A549 (cell line): ENCODE data around the gene POLR3B. TPM values are rescaled to one million over a fixed set of nuclear protein-coding genes. Genes with fewer than 3 reads are reported as not detected.

Experiments used
- ATAC-seq, 2 experiments: fragments of 200-7000 bp in 1 of 2; fragments of >200 bp in 1 of 2; cut with Nextera tagmentation in 1 of 2; cut with Tn5 transposase in 1 of 2; 3 replicates each; pipeline versions ENCODE4 v1.8.0 to v1.9.1; 2018 to 2020; ENCODE audit warnings: mild to moderate bottlenecking in 1 of 2, moderate library complexity in 1 of 2
- CTCF ChIA-PET: fragments of 300-600 bp; sonication (Branson Sonifier 250); formaldehyde crosslinking; extraction: SDS; loops from one replicate; lab custom pipeline; 2021; ENCODE audit warnings: antibody characterized with exemption, inconsistent platforms; lab: Yijun Ruan, JAX
- POLR2A ChIA-PET: fragments of 350-600 bp; formaldehyde crosslinking; extraction: SDS; loops from one replicate; lab custom pipeline; 2021; ENCODE audit warnings: antibody characterized with exemption, inconsistent platforms; lab: Yijun Ruan, JAX
- DNase-seq, 2 experiments: peaks; one replicate each; pipeline versions ENCODE4 v3.0.0 to v3.0.0-alpha.2; 2011 to 2016; ENCODE audit warnings: low read depth in 1 of 2, low spot score in 1 of 2
- FAIRE-seq: peaks from 2 replicates; lab custom pipeline; 2011; peaks lifted over from hg19 to GRCh38; lab: Jason Lieb, UNC
- H3K27ac ChIP-seq, 2 experiments: fragments of >200 bp; sonication (Bioruptor Twin); formaldehyde crosslinking; 3 replicates each; pipeline ENCODE4 v1.5.1; 2016 to 2017
- H3K4me1 ChIP-seq: fragments of >200 bp; sonication (Bioruptor Twin); formaldehyde crosslinking; 3 replicates; pipeline ENCODE4 v1.6.1; 2016
- H3K4me2 ChIP-seq: fragments of >200 bp; sonication (Bioruptor Twin); formaldehyde crosslinking; 3 replicates; pipeline ENCODE4 v1.6.1; 2016
- H3K4me3 ChIP-seq: fragments of >200 bp; sonication (Bioruptor Twin); formaldehyde crosslinking; 3 replicates; pipeline ENCODE4 v1.5.1; 2016
- H3K9me3 ChIP-seq: fragments of >200 bp; sonication (Bioruptor Twin); formaldehyde crosslinking; 3 replicates; pipeline ENCODE4 v1.6.1; 2016
- BHLHE40 ChIP-seq: IDR thresholded peaks from 2 replicates; pipeline ENCODE4 v1.6.1; 2012; ENCODE audit warnings: low read depth, low read length, inconsistent platforms
- CBX2 ChIP-seq: fragments of 200-600 bp; sonication (generic); IDR thresholded peaks from 2 replicates; pipeline ENCODE4 v1.6.1; 2016; ENCODE audit warnings: low read depth, mild to moderate bottlenecking, borderline replicate concordance
- FOSL2 ChIP-seq, 2 experiments: fragments of 450-650 bp in 1 of 2; fragments of >200 bp in 1 of 2; sonication (Bioruptor Twin) in 1 of 2; formaldehyde crosslinking; IDR thresholded peaks; 2 replicates each; pipeline versions ENCODE4 v1.5.0 to v1.6.1; 2016 to 2020; ENCODE audit warnings: mild to moderate bottlenecking in 1 of 2, moderate library complexity in 1 of 2
- FOXS1 ChIP-seq: fragments of 250-450 bp; sonication (Bioruptor Pico); IDR thresholded peaks from 2 replicates; pipeline ENCODE4 v1.5.0; 2020; ENCODE audit warnings: mild to moderate bottlenecking, moderate library complexity
- HEYL ChIP-seq: fragments of 250-450 bp; sonication (Bioruptor Pico); IDR thresholded peaks from 2 replicates; pipeline ENCODE4 v1.8.0; 2021; ENCODE audit warnings: mild to moderate bottlenecking, moderate library complexity
- HOXA7 ChIP-seq: fragments of 250-450 bp; sonication (Bioruptor Pico); IDR thresholded peaks from 2 replicates; pipeline ENCODE4 v1.5.0; 2020; ENCODE audit warnings: mild to moderate bottlenecking, moderate library complexity
- JUNB ChIP-seq: fragments of >200 bp; sonication (Bioruptor Twin); formaldehyde crosslinking; IDR thresholded peaks from 2 replicates; pipeline ENCODE4 v1.6.1; 2016
- KDM1A ChIP-seq: fragments of 200-600 bp; sonication (generic); IDR thresholded peaks from 2 replicates; pipeline ENCODE4 v1.6.1; 2016; ENCODE audit warnings: low read depth, mild to moderate bottlenecking
- KDM5A ChIP-seq: fragments of 200-600 bp; sonication (generic); IDR thresholded peaks from 2 replicates; pipeline ENCODE4 v1.6.1; 2016; ENCODE audit warnings: antibody characterized with exemption, mild to moderate bottlenecking
- NR3C1 ChIP-seq: fragments of >200 bp; sonication (Bioruptor Twin); formaldehyde crosslinking; IDR thresholded peaks from 3 replicates; pipeline ENCODE4 v1.6.1; 2017
- PHF8 ChIP-seq: fragments of 200-600 bp; sonication (generic); IDR thresholded peaks from 2 replicates; pipeline ENCODE4 v1.6.1; 2016; ENCODE audit warnings: low read depth, mild to moderate bottlenecking, antibody characterized with exemption, moderate library complexity, borderline replicate concordance
- POLR2AphosphoS2 ChIP-seq: conservative IDR thresholded peaks from 2 replicates; pipeline ENCODE4 v1.6.1; 2012; ENCODE audit warnings: low read length, improper control_type of control experiment, inconsistent platforms
- RCOR1 ChIP-seq: fragments of 150-350 bp; IDR thresholded peaks from 2 replicates; pipeline ENCODE4 v1.6.1; 2014; ENCODE audit warnings: antibody characterized with exemption, low read length, low read depth
- RNF2 ChIP-seq: fragments of 200-600 bp; sonication (generic); IDR thresholded peaks from 2 replicates; pipeline ENCODE4 v1.6.1; 2016; ENCODE audit warnings: low read depth, mild to moderate bottlenecking, antibody characterized with exemption, moderate library complexity, borderline replicate concordance
- SREBF2 ChIP-seq: fragments of 450-650 bp; IDR thresholded peaks from 2 replicates; pipeline ENCODE4 v1.6.1; 2014; ENCODE audit warnings: mild to moderate bottlenecking, moderate library complexity
- TP53 ChIP-seq: fragments of 250-450 bp; sonication (Bioruptor Pico); IDR thresholded peaks from 2 replicates; pipeline ENCODE4 v1.5.0; 2021; ENCODE audit warnings: mild to moderate bottlenecking, moderate library complexity
- ZFP36 ChIP-seq: fragments of 450-650 bp; IDR thresholded peaks from 2 replicates; pipeline ENCODE4 v1.6.1; 2014; ENCODE audit warnings: borderline replicate concordance; ENCODE audit not compliant: partially characterized antibody
- ZNF302 ChIP-seq: fragments of 250-450 bp; sonication (Bioruptor Pico); IDR thresholded peaks from 2 replicates; pipeline ENCODE4 v1.9.0; 2021; ENCODE audit warnings: inconsistent platforms, mild to moderate bottlenecking, moderate library complexity
- WGBS: methylation state at CpG from one replicate; pipeline ENCODE4 v1.1.6; 2017; ENCODE audit errors: missing lambda C conversion rate; 5-methylcytosine and 5-hydroxymethylcytosine counted together
- polyA plus RNA-seq, 4 experiments: library from polyadenylated mRNA; depleted of rRNA in 3 of 4; stranded (reverse); fragments of >200 nt; fragmentation: RNase III in 1 of 4; extraction: RNeasy Plus Mini Kit Qiagen cat#74134 plus additional on column Dnase treatment in 1 of 4; gene quantifications; 2 replicates in 3 of 4; 3 replicates in 1 of 4; pipeline ENCODE4 v1.2.3, GENCODE V29; 2011 to 2017
- TF ChIP-seq, protein P1 (sequence below): fragments of 200-600 bp; sonication (generic); IDR thresholded peaks from 2 replicates; pipeline ENCODE4 v1.6.1; 2016; ENCODE audit warnings: antibody characterized with exemption, mild to moderate bottlenecking, moderate library complexity
- TF ChIP-seq, protein P2 (sequence below): fragments of 150-350 bp; IDR thresholded peaks from 2 replicates; pipeline ENCODE4 v1.6.1; 2014; ENCODE audit warnings: low read depth, mild to moderate bottlenecking, low read length
- TF ChIP-seq, protein P3 (sequence below): fragments of 250-450 bp; sonication (Bioruptor Pico); IDR thresholded peaks from 2 replicates; pipeline ENCODE4 v1.5.0; 2020; ENCODE audit warnings: low read depth, mild to moderate bottlenecking, moderate library complexity
- TF ChIP-seq, protein P4 (sequence below): IDR thresholded peaks from 2 replicates; pipeline ENCODE4 v1.6.1; 2012
- TF ChIP-seq, protein P5 (sequence below): fragments of 450-650 bp; IDR thresholded peaks from 2 replicates; pipeline ENCODE4 v1.6.1; 2014; ENCODE audit warnings: antibody characterized with exemption

POLR3B gene
- polyA plus RNA-seq, 2 of the 4 experiments (the other 2 are of a cell fraction) = 5.4 to 10.7 TPM

DNA sequence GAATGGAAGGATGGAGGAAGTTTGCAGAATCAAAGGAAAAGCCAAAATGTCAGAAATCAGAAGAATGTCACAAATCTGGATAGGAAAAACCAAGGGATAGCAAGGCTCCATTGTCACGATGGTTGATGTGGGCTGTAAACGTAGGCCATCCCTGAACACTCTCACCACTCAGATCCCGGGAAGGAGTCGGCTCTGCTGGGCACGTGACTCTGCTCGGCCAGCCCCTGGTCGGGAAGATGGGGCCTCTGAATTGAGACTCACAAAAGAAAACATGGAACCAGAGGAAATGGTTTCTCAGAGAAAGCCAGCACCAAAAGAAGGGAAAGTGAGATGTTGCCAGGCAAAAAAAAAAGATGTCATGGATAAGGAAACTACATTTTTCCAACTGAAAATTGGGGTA, 28.8 kb upstream of the POLR3B start:
- POLR2A ChIA-PET = no interaction called here
- no peak for ATAC-seq
- no peak overlapping the region for H3K27ac ChIP-seq

DNA sequence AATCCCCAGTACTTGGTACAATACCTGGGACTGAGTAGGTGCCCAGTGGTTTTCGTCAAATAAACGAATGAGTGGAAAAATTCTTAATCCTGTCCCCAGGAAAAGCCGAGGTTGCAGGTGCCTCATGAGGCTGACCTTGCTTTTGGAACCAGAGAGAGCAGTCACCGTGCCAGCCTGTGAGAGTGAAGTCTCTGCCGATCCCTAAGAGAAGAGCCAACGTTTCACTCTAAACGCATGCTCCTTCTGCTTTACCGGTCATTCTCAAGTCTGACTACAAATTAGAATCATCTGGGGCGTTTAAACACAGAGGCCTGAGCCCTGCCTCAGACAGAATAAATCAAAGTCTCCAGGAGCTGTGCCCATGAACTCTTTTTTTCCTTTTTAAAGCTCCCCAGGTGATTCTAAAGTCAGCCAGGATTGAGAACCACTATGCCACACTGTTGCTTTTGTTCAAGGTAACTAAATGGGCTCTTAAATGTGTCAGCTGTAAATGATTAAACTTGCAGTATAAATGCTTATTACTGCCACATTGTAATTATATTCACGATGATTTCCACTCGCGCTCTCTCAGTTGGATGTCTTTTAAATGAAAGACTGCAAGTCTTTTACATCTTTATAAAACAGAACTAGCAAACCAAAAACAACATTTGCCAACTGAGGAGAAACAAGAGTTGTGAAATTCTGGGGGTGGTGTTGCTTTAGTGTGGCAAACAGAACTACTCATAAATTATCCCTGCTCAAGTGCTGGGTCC, 28.1 kb upstream of the POLR3B start:
- 86% methylated on average over 12 of the region's 12 CpGs for WGBS
- ATAC-seq (no peak), FAIRE-seq (no peak), DNase-seq (no peak)
- ChIA-PET CTCF (interaction anchor here (1.1 to 2.8 kb wide), 3 partner anchors 16 to 28 kb away, joined by 3 to 8 read pairs (median 7); partner anchors contain the start of gene POLR3B), POLR2A (no interaction called here)
- H3K4me1 ChIP-seq = no peaks in the 10 kb centered on the region
- H3K4me2 ChIP-seq = no peak overlapping the region
- H3K4me3 ChIP-seq = no peak overlapping the region
- TF ChIP-seq FOSL2 (IDR thresholded peaks at IDR 0.05) = no peak
- TF ChIP-seq FOSL2 (CRISPR knock-in tag; IDR thresholded peaks at IDR 0.05) = no peak
- TF ChIP-seq PHF8 = no peak
- TF ChIP-seq ZNF302 (CRISPR knock-in tag) = no peak
- TF ChIP-seq, protein P1, sequence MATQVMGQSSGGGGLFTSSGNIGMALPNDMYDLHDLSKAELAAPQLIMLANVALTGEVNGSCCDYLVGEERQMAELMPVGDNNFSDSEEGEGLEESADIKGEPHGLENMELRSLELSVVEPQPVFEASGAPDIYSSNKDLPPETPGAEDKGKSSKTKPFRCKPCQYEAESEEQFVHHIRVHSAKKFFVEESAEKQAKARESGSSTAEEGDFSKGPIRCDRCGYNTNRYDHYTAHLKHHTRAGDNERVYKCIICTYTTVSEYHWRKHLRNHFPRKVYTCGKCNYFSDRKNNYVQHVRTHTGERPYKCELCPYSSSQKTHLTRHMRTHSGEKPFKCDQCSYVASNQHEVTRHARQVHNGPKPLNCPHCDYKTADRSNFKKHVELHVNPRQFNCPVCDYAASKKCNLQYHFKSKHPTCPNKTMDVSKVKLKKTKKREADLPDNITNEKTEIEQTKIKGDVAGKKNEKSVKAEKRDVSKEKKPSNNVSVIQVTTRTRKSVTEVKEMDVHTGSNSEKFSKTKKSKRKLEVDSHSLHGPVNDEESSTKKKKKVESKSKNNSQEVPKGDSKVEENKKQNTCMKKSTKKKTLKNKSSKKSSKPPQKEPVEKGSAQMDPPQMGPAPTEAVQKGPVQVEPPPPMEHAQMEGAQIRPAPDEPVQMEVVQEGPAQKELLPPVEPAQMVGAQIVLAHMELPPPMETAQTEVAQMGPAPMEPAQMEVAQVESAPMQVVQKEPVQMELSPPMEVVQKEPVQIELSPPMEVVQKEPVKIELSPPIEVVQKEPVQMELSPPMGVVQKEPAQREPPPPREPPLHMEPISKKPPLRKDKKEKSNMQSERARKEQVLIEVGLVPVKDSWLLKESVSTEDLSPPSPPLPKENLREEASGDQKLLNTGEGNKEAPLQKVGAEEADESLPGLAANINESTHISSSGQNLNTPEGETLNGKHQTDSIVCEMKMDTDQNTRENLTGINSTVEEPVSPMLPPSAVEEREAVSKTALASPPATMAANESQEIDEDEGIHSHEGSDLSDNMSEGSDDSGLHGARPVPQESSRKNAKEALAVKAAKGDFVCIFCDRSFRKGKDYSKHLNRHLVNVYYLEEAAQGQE = no peak
- TF ChIP-seq, protein P2, sequence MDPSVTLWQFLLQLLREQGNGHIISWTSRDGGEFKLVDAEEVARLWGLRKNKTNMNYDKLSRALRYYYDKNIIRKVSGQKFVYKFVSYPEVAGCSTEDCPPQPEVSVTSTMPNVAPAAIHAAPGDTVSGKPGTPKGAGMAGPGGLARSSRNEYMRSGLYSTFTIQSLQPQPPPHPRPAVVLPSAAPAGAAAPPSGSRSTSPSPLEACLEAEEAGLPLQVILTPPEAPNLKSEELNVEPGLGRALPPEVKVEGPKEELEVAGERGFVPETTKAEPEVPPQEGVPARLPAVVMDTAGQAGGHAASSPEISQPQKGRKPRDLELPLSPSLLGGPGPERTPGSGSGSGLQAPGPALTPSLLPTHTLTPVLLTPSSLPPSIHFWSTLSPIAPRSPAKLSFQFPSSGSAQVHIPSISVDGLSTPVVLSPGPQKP = no peak
- TF ChIP-seq HEYL (CRISPR knock-in tag) = no peak
- TF ChIP-seq, protein P3, sequence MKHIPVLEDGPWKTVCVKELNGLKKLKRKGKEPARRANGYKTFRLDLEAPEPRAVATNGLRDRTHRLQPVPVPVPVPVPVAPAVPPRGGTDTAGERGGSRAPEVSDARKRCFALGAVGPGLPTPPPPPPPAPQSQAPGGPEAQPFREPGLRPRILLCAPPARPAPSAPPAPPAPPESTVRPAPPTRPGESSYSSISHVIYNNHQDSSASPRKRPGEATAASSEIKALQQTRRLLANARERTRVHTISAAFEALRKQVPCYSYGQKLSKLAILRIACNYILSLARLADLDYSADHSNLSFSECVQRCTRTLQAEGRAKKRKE (CRISPR knock-in tag) = no peak
- TF ChIP-seq RCOR1 = no peak
- TF ChIP-seq HOXA7 (CRISPR knock-in tag) = no peak
- TF ChIP-seq, protein P4, sequence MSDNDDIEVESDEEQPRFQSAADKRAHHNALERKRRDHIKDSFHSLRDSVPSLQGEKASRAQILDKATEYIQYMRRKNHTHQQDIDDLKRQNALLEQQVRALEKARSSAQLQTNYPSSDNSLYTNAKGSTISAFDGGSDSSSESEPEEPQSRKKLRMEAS = no peak
- no peak for TF ChIP-seq KDM5A
- no peak for TF ChIP-seq TP53 (CRISPR knock-in tag)
- no peak for TF ChIP-seq SREBF2
- no peak for TF ChIP-seq BHLHE40
- no peak for TF ChIP-seq ZFP36
- TF ChIP-seq POLR2AphosphoS2 = no peak
- no peak for TF ChIP-seq KDM1A
- no peak for TF ChIP-seq RNF2
- no peak for TF ChIP-seq CBX2
- TF ChIP-seq NR3C1 = no peak
- H3K9me3 ChIP-seq = no peaks in the 10 kb centered on the region
- no peak overlapping the region for H3K27ac ChIP-seq

More for the DNA sequence above, 28.8 kb upstream of the POLR3B start:
- DNase-seq (no peak), FAIRE-seq (no peak)
- H3K4me1 ChIP-seq = no peaks in the 10 kb centered on the region
- H3K4me3 ChIP-seq = no peak overlapping the region
- H3K9me3 ChIP-seq = no peaks in the 10 kb centered on the region
- CTCF ChIA-PET = interaction anchor here (1.1 to 2.8 kb wide), 3 partner anchors 17 to 29 kb away, joined by 3 to 8 read pairs (median 7); partner anchors contain the start of gene POLR3B
- TF ChIP-seq, protein P3 (CRISPR knock-in tag) = no peak
- TF ChIP-seq FOXS1 (CRISPR knock-in tag) (no peak), JUNB (no peak), RCOR1 (no peak)
- TF ChIP-seq, protein P5, sequence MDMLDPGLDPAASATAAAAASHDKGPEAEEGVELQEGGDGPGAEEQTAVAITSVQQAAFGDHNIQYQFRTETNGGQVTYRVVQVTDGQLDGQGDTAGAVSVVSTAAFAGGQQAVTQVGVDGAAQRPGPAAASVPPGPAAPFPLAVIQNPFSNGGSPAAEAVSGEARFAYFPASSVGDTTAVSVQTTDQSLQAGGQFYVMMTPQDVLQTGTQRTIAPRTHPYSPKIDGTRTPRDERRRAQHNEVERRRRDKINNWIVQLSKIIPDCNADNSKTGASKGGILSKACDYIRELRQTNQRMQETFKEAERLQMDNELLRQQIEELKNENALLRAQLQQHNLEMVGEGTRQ = no peak
- WGBS = 65% methylated on average over 7 of the region's 7 CpGs
- no peak overlapping the region for H3K4me2 ChIP-seq
